ENCODE results near the gene SBF1.

DNA sequence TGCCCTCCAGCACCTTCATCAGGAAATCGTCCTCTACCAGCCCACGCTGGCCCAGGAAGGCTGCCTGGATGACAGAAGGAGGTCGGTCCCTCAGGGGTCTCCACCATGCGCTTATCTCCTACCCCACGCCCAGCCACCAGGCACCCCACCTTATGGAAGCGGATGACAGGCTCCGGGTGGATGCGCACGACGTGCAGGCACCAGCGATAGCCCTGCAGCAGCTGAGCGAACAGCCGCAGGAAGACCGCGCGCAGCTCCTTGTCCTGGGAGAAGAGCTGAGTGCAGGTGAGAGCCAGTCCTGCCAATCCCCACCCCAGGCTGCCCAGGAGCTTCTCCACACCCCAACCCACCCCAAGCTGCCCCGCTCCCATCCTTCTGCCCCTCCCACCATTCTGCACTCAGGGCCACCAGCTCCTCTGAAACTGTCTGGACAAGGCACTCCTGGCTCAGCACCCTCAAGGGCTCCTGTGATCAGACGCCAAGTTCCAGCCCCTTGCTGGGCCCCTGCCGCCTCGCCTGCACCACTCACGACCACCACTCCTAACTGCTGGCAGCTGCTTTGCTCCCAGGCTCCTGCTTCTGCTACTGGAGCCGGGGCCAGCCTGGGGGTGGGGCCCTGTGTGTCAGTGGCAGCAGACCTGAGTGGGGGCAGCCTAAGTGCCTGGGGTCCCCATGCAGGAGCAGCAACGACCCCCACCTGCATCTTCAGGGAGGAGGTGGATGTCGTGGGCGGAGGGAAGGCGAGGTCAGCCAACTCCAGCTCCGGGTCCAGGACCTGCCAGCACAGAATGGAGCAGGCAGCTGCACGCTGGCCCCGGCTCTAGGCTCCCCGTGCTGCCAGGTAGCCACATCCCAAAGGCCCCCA, 9.5 kb downstream of the SBF1 start:
- TF ChIP-seq, protein P1, sequence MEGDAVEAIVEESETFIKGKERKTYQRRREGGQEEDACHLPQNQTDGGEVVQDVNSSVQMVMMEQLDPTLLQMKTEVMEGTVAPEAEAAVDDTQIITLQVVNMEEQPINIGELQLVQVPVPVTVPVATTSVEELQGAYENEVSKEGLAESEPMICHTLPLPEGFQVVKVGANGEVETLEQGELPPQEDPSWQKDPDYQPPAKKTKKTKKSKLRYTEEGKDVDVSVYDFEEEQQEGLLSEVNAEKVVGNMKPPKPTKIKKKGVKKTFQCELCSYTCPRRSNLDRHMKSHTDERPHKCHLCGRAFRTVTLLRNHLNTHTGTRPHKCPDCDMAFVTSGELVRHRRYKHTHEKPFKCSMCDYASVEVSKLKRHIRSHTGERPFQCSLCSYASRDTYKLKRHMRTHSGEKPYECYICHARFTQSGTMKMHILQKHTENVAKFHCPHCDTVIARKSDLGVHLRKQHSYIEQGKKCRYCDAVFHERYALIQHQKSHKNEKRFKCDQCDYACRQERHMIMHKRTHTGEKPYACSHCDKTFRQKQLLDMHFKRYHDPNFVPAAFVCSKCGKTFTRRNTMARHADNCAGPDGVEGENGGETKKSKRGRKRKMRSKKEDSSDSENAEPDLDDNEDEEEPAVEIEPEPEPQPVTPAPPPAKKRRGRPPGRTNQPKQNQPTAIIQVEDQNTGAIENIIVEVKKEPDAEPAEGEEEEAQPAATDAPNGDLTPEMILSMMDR (conservative IDR thresholded peaks at IDR 0.05; ENCODE audit: low read depth, low read length) = no peak
- no peak for TF ChIP-seq EZH2phosphoT487 (IDR thresholded peaks at IDR 0.05; ENCODE audit: borderline replicate concordance, low read length)

Measured in PC-3 (cell line).